ENCODE results near the gene KRTAP20-3. TPM values are rescaled to one million over a fixed set of nuclear protein-coding genes. Genes with fewer than 3 reads are reported as not detected.

Gene KRTAP20-3
- total RNA-seq, 2 experiments from 2014 or later, result not detected

Other genes starting within 250 kb of the KRTAP20-3 start
- not detected for gene KRTAP13-1, start 246.8 kb upstream of the KRTAP20-3 start, total RNA-seq
- not detected for gene KRTAP13-3, start 216.9 kb upstream of the KRTAP20-3 start, total RNA-seq
- not detected for gene KRTAP13-4, start 212.6 kb upstream of the KRTAP20-3 start, total RNA-seq
- gene KRTAP15-1, start 202.6 kb upstream of the KRTAP20-3 start, total RNA-seq, result not detected
- not detected for gene KRTAP19-1, start 162.5 kb upstream of the KRTAP20-3 start, total RNA-seq
- not detected for gene KRTAP19-2, start 155.4 kb upstream of the KRTAP20-3 start, total RNA-seq
- not detected for gene KRTAP19-3, start 150.9 kb upstream of the KRTAP20-3 start, total RNA-seq
- not detected for gene KRTAP19-4, start 145.7 kb upstream of the KRTAP20-3 start, total RNA-seq
- gene KRTAP19-5, start 140.7 kb upstream of the KRTAP20-3 start, total RNA-seq, result not detected
- gene KRTAP19-6, start 101.0 kb upstream of the KRTAP20-3 start, total RNA-seq, result not detected
- gene KRTAP19-7, start 81.5 kb upstream of the KRTAP20-3 start, total RNA-seq, result not detected
- not detected for gene KRTAP22-2, start 52.5 kb upstream of the KRTAP20-3 start, total RNA-seq
- gene KRTAP6-3, start 50.4 kb upstream of the KRTAP20-3 start, total RNA-seq, result not detected
- not detected for gene KRTAP6-2, start 44.0 kb upstream of the KRTAP20-3 start, total RNA-seq
- not detected for gene KRTAP22-1, start 41.8 kb upstream of the KRTAP20-3 start, total RNA-seq
- not detected for gene KRTAP6-1, start 28.9 kb upstream of the KRTAP20-3 start, total RNA-seq
- gene KRTAP20-1, start 26.4 kb upstream of the KRTAP20-3 start, total RNA-seq, result not detected
- gene KRTAP20-4, start 22.2 kb upstream of the KRTAP20-3 start, total RNA-seq, result not detected
- not detected for gene KRTAP20-2, start 7.7 kb upstream of the KRTAP20-3 start, total RNA-seq
- gene KRTAP21-3, start 75.9 kb downstream of the KRTAP20-3 start, total RNA-seq, result not detected
- gene KRTAP21-2, start 104.4 kb downstream of the KRTAP20-3 start, total RNA-seq, result not detected
- gene KRTAP21-1, start 112.6 kb downstream of the KRTAP20-3 start, total RNA-seq, result not detected
- gene KRTAP8-1, start 170.4 kb downstream of the KRTAP20-3 start, total RNA-seq, result not detected
- not detected for gene KRTAP7-1, start 186.9 kb downstream of the KRTAP20-3 start, total RNA-seq
- gene KRTAP11-1, start 238.7 kb downstream of the KRTAP20-3 start, total RNA-seq, result not detected